Stimulated activated CD4-positive, alpha-beta T cell treated with anti-CD3 and anti-CD28 coated beads, Interleukin-15, amount 100 ng/mL, for 48 hours (primary cell): ENCODE results near the gene IHH.

ENCODE experiments used
- DNase-seq, 2 donors: peaks; one replicate each; pipeline ENCODE4 v3.0.0-alpha.2; 2020; ENCODE audit warnings: low read depth in 2 of 2

IHH gene

DNA sequence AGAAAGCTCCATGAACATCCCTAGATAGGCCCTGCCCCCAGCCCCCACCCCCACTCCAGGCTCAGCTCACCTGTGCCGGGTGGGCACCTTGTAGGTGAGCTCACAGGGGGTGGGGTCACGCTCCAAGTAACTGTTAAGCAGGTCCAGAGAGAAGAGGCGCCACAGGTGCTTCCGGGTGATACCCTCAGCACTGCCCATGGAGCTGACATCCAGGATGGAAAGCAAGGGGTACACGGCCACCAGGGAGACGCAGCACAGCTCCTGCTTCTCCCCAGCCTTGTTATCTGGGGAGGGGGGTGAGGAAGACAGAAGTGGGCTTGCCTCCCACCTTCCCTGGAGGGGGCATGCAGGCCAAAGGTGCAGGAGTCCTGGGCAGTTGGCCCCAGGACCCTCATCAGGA, 41.3 kb downstream of the IHH start:
- no peak for DNase-seq

DNA sequence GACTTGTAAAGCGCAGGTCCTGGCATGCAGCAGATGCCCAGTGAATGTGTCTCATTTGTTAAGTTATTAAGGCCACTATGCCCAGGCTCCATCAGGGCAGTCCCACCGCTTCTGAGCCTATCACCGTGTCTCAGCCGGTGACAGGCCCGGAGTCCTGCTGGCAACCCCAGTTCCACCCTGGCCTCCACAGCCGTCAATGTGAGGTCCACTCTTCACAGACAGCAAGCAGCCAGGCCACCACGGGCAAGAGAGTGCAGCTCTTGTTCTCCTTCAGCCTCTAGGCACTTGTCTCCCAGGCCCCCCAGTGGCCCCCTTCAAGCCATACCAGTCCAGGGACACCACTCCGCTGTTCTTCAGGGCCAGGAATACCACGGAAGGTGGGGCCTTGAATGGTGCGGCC, 42.0 kb downstream of the IHH start:
- DNase-seq = no peak

DNA sequence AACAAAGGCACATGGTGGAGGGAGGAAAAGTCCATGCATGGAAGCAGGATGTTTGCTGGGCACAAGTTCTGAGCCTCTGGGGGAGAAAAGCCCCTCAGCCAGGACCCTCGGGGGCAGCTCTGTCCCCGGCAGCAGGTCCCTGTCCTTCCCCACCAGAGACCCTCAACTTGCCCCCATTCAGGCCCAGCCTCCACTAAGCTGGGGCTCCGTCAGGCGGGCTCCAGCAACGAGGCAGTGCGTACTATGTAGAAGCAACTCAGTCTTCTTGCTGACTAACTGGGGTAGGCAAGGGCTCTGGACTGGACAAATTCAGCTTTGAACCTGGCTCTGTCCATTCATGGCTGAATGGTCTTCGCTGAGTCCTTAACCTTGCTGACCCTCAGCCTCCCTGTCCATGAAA, 42.4 kb downstream of the IHH start:
- DNase-seq = no peak

DNA sequence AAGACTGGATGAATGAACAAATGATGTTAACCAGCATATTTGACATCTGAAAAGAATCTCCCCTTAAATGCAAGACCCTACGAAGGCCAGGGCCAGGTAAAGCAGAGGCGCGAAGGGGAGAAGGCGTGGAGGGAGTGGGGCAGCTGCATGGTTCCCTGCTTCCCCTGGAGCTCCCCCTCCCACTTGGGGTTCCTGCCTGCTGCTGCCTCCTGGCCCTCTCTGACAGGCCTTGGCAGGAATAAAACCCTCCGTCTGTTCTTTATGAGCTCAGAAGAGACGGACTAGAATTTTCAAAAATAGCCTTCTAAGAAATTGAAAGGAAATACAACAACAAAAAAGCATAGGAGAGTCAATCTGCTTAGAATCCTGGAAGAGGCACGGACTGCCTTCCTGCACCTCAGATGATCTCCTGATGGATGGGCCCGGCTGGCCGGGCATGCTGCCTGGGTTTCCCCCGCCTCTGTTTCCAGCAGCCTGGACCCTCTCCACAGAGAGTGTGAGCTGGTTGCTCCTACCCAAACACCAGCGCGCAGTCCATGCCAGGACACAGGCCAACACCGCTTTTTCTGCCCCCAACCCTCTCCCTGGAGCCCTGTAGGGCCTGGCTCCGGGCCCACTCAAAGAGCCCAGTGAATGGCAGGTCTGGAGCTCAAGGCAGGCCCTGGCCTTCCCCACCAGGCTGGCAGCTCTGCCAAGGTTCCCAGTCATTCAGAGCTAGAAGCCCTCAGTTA, 43.4 kb downstream of the IHH start:
- no peak for DNase-seq

DNA sequence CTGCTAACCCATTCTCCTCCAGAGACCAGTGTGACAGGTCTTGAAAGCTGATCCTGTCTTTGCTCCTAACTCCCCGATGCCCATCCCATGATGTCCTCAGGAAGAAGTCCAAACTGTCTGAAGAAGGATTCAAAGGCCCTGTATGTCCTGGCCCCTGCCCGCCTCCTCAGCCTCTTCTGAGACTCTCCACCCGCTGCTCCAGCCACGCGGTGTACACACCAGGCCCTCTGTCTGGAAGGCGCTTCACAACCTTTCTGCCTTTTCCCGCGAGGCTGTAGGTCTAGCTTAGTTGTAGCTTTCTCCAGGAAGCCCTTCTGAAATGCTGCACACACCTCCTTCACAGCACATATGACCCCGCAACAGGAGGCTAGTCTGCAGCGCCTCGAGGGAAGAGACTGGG, 44.0 kb downstream of the IHH start:
- no peak for DNase-seq

DNA sequence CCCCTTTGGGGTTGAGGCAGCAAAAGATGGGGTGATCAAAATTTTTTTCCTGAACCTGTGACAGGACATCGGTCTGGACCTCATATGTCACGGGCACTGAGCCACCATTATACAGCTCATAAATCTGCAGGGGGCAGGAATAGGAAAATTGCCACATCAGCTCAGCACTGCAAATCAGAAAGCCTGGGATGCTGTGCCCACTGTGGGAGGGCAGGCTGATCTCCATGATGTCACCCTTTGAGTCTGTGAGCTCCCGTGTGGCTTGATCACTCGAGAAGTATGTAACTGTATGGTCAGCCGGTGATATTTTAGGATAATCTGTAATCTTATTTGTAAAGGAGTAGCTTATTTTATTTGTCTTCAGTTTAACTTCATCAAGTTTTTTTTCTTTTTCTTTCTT, 49.8 kb downstream of the IHH start:
- no peak for DNase-seq

DNA sequence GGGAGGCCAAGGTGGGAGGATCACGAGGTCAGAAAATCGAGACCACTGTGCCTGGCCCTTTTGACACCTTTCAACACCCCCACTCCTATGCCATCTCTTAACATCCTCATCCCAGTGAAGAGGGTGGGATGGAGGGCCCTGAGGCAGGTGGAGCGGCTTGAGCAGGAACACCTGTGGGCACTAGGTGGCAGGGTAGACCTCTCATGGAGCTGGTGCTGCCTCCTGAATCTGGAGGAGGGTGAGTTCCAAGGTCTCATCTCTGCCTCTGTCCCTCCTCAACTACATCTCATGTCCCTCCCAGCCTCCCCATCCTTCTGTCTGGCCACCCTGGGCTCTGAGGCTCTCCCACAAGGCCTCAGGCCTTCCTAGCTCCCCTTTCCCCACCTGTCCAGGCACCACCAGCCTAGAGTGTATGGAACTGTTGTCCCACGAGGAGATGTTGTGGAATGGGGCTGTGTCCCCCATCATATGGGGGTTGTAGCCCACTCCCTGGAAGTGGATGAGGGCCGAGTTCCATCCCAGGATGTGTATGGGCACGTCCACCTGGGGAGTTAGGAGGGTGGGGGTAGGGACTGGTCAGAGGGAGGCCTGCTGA, 50.5 kb downstream of the IHH start:
- DNase-seq = no peak

DNA sequence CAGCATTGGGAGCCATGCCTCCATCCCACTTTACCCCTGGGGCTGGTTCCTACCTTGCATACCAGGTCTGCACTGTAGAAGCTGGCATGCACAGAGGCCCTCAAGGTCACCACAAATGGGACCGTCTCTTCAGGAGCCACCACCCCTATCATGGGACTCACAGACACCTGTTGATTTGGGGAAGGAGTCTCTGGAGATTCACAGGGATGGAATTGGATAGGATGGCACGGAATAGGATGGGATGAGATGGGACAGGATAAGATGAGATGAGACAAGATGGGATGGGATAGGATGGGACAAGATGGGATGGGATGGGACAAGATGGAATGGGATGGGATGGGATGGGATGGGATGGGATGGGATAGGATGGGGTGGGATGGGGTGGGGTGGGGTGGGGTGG, 51.4 kb downstream of the IHH start:
- no peak for DNase-seq
